ENCODE results near the gene APH1B.

DNA sequence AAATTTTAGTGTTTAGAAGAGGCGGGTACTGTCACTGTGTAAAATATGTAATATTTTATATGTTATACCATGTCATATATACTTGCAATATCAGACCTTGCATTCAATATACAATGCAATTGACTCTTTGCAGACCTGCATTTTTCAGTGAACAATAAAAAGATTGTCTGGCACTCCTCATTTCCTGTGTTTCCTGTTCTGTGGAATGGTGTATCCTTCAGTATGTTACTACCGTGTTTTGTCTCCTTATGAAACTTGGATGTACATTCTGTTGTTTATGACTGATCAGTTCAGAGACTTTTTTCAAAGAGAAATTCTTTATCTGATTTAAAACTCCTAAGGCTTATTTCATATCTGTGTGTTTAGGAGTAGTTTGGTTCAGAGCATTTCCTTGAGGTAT is 31.5 kb downstream of the APH1B start:
- TF ChIP-seq SIX5 (IDR thresholded peaks at IDR 0.05; ENCODE audit: borderline replicate concordance in 1 of 2, insufficient read depth in 1 of 2, low read depth in 1 of 2, low read length in 2 of 2) (no peak), RCOR1 (IDR thresholded peaks at IDR 0.05; ENCODE audit: borderline replicate concordance in 1 of 2, low read depth in 2 of 2, low read length in 2 of 2) (no peak)
